ENCODE data around the gene C1QB. TPM values are rescaled to one million over a fixed set of nuclear protein-coding genes. Genes with fewer than 3 reads are reported as not detected.

The C1QB gene
- total and polyA plus RNA-seq, 9 of the 15 experiments (the other 6 are each of a cell fraction or from before 2014, with no cell fraction given): 0.55 TPM; not detected in 8

DNA sequence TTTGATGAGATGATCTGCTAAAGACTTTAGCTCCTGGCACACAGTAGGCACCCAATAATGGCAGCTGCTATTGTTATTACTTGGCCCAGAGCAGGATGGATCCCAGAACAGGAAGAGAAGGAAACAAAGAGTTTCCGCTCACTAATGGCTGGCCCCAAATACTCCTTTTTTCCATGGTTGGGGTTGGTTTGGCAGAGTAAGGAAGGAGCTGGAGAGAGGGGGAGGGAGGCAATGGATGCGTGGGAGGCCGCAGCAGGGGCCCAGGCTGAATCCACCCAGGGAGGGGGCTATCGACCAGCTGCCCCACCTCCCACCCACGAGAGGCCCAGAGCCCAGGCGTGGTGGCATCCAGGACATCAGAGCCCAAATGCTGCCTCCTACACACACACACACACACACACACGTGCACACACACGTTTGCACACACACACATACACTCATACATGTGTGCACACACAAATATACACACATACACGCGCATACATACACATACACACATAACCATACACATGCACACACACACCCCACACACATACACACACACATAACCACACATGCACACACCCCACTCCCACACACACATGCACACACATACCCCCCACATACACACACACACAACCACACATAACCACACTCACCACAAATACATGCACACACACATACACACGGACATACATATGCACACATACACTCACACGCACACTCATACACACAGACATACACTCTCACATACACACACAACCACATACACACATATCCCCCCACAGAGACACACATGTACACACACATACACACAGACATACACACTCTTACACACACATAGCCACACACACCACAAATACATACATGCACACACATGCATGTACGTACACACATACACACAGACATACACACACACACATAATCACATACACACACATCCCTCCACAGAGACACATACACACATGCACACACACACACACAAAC lies 25.2 kb downstream of the C1QB start:
- peaks cover 5% of the 10 kb centered on the region; the same call in 1 of the 2 replicates for H4K20me1 ChIP-seq (replicated peaks; ENCODE audit: control insufficient read depth, insufficient read depth, low read length)
- no peaks in the 10 kb centered on the region; the same call in 2 of the 3 replicates for H3K36me3 ChIP-seq (ENCODE audit: control insufficient read depth, insufficient read depth, low read length)
- H3K27me3 ChIP-seq (ENCODE audit: control insufficient read depth in 2 of 2, insufficient read depth in 2 of 2, low read length in 2 of 2): peaks cover 5 to 56% of the 10 kb centered on the region in 2 experiments; a peak in 4 of 5 replicates
- 21% methylated on average over 13 of the region's 13 CpGs for WGBS (ENCODE audit: insufficient coverage, low coverage, missing lambda C conversion rate)
- no peak overlapping the region for H3K9ac ChIP-seq (ENCODE audit: insufficient read depth in 1 of 2, low read depth in 2 of 2, low read length in 2 of 2)
- H3K79me2 ChIP-seq (ENCODE audit: control insufficient read depth, insufficient read depth, low read length): no peaks in the 10 kb centered on the region
- no peaks in the 10 kb centered on the region for H3K9me1 ChIP-seq (ENCODE audit: control insufficient read depth, insufficient read depth, low read length)
- CTCF ChIA-PET (ENCODE audit: low intra/inter-chr PET ratio): no interaction called here
- H2AFZ ChIP-seq (ENCODE audit: low read depth, low read length): no peak overlapping the region
- no peak for FAIRE-seq
- no peak overlapping the region for H3K4me2 ChIP-seq (ENCODE audit: insufficient read depth, low read length)
- intact Hi-C loops (cut with micrococcal nuclease) (no loop called here), in situ Hi-C loops (cut with MboI) (no loop called here)
- peaks cover 0 to 9% of the 10 kb centered on the region in 2 experiments; a peak in 1 of 5 replicates for H3K4me1 ChIP-seq (replicated peaks in 1 of 2; ENCODE audit: control insufficient read depth in 2 of 2, insufficient read depth in 2 of 2, low read length in 2 of 2)
- ATAC-seq: no peak
- no TSS peak for BruUV-seq (replicated peaks)
- POLR2A ChIA-PET: no interaction called here
- no peaks in the 10 kb centered on the region; the same call in 1 of the 2 replicates for H3K9me3 ChIP-seq (replicated peaks; ENCODE audit: control insufficient read depth, insufficient read depth, low read depth, low read length)
- H3K27ac ChIP-seq (ENCODE audit: extremely low read depth, low read depth, low read length): no peak overlapping the region; the same call in 2 of the 3 replicates
- H3K4me3 ChIP-seq: no peak overlapping the region
- no peak for DNase-seq (ENCODE audit: extremely low read depth in 1 of 4, low spot score in 3 of 4)
- TF ChIP-seq HLTF (IDR thresholded peaks at IDR 0.05) (peak; percentile 10; the same call in 1 of the 2 replicates), ZNF239 (CRISPR knock-in tag; IDR thresholded peaks at IDR 0.05) (no peak), ZFP30 (CRISPR knock-in tag; IDR thresholded peaks at IDR 0.05; ENCODE audit: borderline replicate concordance) (no peak), KDM1A (IDR thresholded peaks at IDR 0.05) (peak in 1 of 2 experiments; percentile 11; a peak in 1 of 4 replicates), ELF1 (tag; IDR thresholded peaks at IDR 0.05) (no peak), THRB (CRISPR knock-in tag; conservative IDR thresholded peaks at IDR 0.05) (0 out of 2 replicates have a peak, but pooled peaks have one; percentile 32), OTX1 (CRISPR knock-in tag; IDR thresholded peaks at IDR 0.05) (peak; percentile 6; the same call in 1 of the 2 replicates), NFE2 (IDR thresholded peaks at IDR 0.05; ENCODE audit: low read depth) (no peak), LARP7 (IDR thresholded peaks at IDR 0.05) (0 out of 2 replicates have a peak, but pooled peaks have one; percentile 14), STAG1 (CRISPR knock-in tag; IDR thresholded peaks at IDR 0.05; ENCODE audit: borderline replicate concordance) (no peak), PPARD (CRISPR knock-in tag; IDR thresholded peaks at IDR 0.05) (no peak), KDM5B (IDR thresholded peaks at IDR 0.05; ENCODE audit: insufficient replicate concordance, low read depth, low read length) (no peak)
- TF ChIP-seq, protein P1, sequence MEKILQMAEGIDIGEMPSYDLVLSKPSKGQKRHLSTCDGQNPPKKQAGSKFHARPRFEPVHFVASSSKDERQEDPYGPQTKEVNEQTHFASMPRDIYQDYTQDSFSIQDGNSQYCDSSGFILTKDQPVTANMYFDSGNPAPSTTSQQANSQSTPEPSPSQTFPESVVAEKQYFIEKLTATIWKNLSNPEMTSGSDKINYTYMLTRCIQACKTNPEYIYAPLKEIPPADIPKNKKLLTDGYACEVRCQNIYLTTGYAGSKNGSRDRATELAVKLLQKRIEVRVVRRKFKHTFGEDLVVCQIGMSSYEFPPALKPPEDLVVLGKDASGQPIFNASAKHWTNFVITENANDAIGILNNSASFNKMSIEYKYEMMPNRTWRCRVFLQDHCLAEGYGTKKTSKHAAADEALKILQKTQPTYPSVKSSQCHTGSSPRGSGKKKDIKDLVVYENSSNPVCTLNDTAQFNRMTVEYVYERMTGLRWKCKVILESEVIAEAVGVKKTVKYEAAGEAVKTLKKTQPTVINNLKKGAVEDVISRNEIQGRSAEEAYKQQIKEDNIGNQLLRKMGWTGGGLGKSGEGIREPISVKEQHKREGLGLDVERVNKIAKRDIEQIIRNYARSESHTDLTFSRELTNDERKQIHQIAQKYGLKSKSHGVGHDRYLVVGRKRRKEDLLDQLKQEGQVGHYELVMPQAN (IDR thresholded peaks at IDR 0.05; ENCODE audit: borderline replicate concordance): 0 out of 2 replicates have a peak, but pooled peaks have one; percentile 21
- TF ChIP-seq, protein P2, sequence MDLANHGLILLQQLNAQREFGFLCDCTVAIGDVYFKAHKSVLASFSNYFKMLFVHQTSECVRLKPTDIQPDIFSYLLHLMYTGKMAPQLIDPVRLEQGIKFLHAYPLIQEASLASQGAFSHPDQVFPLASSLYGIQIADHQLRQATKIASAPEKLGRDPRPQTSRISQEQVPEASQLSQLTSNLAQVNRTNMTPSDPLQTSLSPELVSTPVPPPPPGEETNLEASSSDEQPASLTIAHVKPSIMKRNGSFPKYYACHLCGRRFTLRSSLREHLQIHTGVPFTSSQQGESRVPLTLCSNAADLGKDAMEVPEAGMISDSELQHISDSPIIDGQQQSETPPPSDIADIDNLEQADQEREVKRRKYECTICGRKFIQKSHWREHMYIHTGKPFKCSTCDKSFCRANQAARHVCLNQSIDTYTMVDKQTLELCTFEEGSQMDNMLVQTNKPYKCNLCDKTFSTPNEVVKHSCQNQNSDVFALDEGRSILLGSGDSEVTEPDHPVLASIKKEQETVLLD (IDR thresholded peaks at IDR 0.05): no peak

Data from K562 (cell line).